HG02884 (cell line): Measurements from ENCODE around the gene ABCA12.
A peak's percentile ranks its signal among the peaks of the same experiment; 100 is the strongest.

ENCODE experiments used
- ATAC-seq: cut with Tn5 transposase; IDR thresholded peaks from one replicate; pipeline ENCODE4 v1.9.1; 2021; ENCODE audit warnings: mild to moderate bottlenecking, moderate library complexity; ENCODE audit not compliant: unreplicated experiment

The ABCA12 gene

GRCh38 chr2:215049341-215049740, 89.1 kb downstream of the ABCA12 start:
- ATAC-seq = no peak

- ATAC-seq = no peak
These were observed 100.0 kb downstream of the ABCA12 start for GRCh38 chr2:215038421-215038820.

- ATAC-seq = no peak
These were observed 102.1 kb downstream of the ABCA12 start for GRCh38 chr2:215036314-215036713.

- ATAC-seq = no peak
These were observed 104.3 kb downstream of the ABCA12 start for GRCh38 chr2:215034154-215034553.

GRCh38 chr2:215032153-215032552, 106.3 kb downstream of the ABCA12 start:
- no peak for ATAC-seq

- no peak for ATAC-seq
These were observed 107.1 kb downstream of the ABCA12 start for GRCh38 chr2:215031321-215031720.

- no peak for ATAC-seq
These were observed 108.5 kb downstream of the ABCA12 start for GRCh38 chr2:215029936-215030335.

- ATAC-seq = no peak
These were observed 110.2 kb downstream of the ABCA12 start for GRCh38 chr2:215028231-215028630.

GRCh38 chr2:215027779-215028178, 110.6 kb downstream of the ABCA12 start:
- no peak for ATAC-seq

GRCh38 chr2:215022910-215023309, 115.5 kb downstream of the ABCA12 start:
- ATAC-seq = no peak

- ATAC-seq = peak; percentile 41
These were observed 116.0 kb downstream of the ABCA12 start for GRCh38 chr2:215022418-215022817.

GRCh38 chr2:215020283-215020682, 118.1 kb downstream of the ABCA12 start:
- ATAC-seq = peak; percentile 35

- ATAC-seq = no peak
These were observed 118.8 kb downstream of the ABCA12 start for GRCh38 chr2:215019521-215020145.

GRCh38 chr2:215019085-215019484, 119.3 kb downstream of the ABCA12 start:
- peak; percentile 35 for ATAC-seq

- ATAC-seq = no peak
These were observed 123.0 kb downstream of the ABCA12 start for GRCh38 chr2:215015421-215015820.

- ATAC-seq = no peak
These were observed 128.0 kb downstream of the ABCA12 start for GRCh38 chr2:215010390-215010789.

- no peak for ATAC-seq
These were observed 135.4 kb downstream of the ABCA12 start for GRCh38 chr2:215003001-215003400.

- ATAC-seq = peak; percentile 81
These were observed 135.9 kb downstream of the ABCA12 start for GRCh38 chr2:215002500-215002899.

- ATAC-seq = no peak
These were observed 137.7 kb downstream of the ABCA12 start for GRCh38 chr2:215000721-215001120.

GRCh38 chr2:214995926-214996670, 142.3 kb downstream of the ABCA12 start:
- peak; percentile 96 for ATAC-seq

- ATAC-seq = peak; percentile 43
These were observed 143.0 kb downstream of the ABCA12 start for GRCh38 chr2:214995409-214995808.

- ATAC-seq = no peak
These were observed 145.5 kb downstream of the ABCA12 start for GRCh38 chr2:214992911-214993310.
